SK-N-SH treated with all-trans-retinoic acid at 6 μM for 48 hours (cell line): Measurements from ENCODE around the gene R3HDM2.

Source experiments
- ARNTL ChIP-seq: fragments of 450-650 bp; formaldehyde crosslinking; IDR thresholded peaks from 2 replicates; pipeline ENCODE4 v1.5.0; 2020; ENCODE audit warnings: low read depth, mild to moderate bottlenecking, moderate library complexity, borderline replicate concordance
- PPARA ChIP-seq: fragments of 250-450 bp; sonication (Bioruptor Pico); IDR thresholded peaks from 2 replicates; pipeline ENCODE4 v1.5.0; 2020; ENCODE audit warnings: mild to moderate bottlenecking, borderline replicate concordance
- RARB ChIP-seq: fragments of 250-450 bp; sonication (Bioruptor Pico); IDR thresholded peaks from 2 replicates; pipeline ENCODE4 v1.8.0; 2021; ENCODE audit warnings: mild to moderate bottlenecking, moderate library complexity
- TOX ChIP-seq: fragments of 250-450 bp; sonication (Bioruptor Pico); IDR thresholded peaks from 2 replicates; pipeline ENCODE4 v1.8.0; 2021; ENCODE audit warnings: mild to moderate bottlenecking, moderate library complexity, borderline replicate concordance
- ZFP3 ChIP-seq: fragments of 250-450 bp; sonication (Bioruptor Pico); IDR thresholded peaks from 2 replicates; pipeline ENCODE4 v1.5.0; 2020; ENCODE audit warnings: mild to moderate bottlenecking, moderate library complexity
- ZNF70 ChIP-seq: fragments of 450-650 bp; formaldehyde crosslinking; IDR thresholded peaks from 2 replicates; pipeline ENCODE4 v1.5.0; 2020; ENCODE audit warnings: mild to moderate bottlenecking, moderate library complexity
- ZNF8 ChIP-seq: fragments of 450-650 bp; formaldehyde crosslinking; IDR thresholded peaks from 2 replicates; pipeline ENCODE4 v1.5.0; 2020; ENCODE audit warnings: mild to moderate bottlenecking, moderate library complexity
- TF ChIP-seq, protein P1 (sequence below): fragments of 250-450 bp; sonication (Bioruptor Pico); IDR thresholded peaks from 2 replicates; pipeline ENCODE4 v1.5.1; 2020; ENCODE audit warnings: low read depth, mild to moderate bottlenecking, moderate library complexity
- TF ChIP-seq, protein P2 (sequence below): fragments of 250-450 bp; sonication (Bioruptor Pico); IDR thresholded peaks from 2 replicates; pipeline ENCODE4 v1.8.0; 2020; ENCODE audit warnings: mild to moderate bottlenecking, moderate library complexity, borderline replicate concordance
- TF ChIP-seq, protein P3 (sequence below): fragments of 250-450 bp; sonication (Bioruptor Pico); IDR thresholded peaks from 2 replicates; pipeline ENCODE4 v1.8.0; 2021; ENCODE audit warnings: low read depth, mild to moderate bottlenecking, moderate library complexity, borderline replicate concordance
- TF ChIP-seq, protein P4 (sequence below): fragments of 250-450 bp; sonication (Bioruptor Pico); IDR thresholded peaks from 2 replicates; pipeline ENCODE4 v1.5.1; 2021; ENCODE audit warnings: mild to moderate bottlenecking, moderate library complexity

DNA sequence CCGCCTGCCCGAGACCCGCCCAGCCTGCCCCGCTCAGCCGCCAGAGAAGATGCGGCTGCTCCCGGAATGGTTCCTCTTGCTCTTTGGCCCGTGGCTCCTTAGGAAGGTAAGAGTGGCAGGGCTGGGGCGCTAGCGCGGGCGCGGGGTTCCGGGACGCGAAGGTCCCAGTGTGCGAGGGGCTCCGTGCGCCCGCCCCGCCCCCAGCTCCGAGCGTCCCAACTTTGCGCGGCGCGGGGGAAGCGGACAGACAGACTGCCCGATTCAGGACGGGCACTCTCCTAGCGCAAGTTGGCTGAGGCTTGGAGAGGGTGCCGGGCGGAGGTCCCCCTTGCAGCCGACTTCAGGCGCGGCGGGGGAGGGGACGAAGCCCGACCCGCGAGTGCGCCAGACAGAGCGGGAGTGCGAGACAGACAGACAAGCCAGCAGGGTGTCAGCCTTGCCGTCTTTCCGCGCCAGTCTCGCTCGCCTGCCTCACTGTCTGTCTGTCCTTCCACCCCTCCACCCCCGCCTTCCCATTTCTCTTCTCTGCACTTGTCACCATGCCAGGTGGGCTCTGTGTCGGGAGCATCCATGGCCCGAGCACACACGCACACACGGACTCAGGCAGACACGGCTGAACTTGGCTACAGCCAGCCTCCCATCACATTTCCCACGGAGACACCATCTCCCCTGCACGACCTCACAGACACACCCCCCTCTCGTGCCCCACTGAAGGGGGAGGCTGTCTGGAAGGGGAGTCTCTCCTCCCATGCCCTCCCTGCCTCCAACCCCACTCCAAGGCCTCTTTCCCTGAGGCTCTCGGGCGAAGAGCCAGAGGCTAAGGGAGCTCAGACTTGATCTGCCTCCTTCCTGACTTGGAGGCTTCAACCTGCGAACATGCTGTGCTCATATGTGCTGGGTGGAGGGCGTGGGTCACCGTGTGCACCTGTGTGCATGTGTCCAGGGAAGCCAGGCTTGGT lies 213.6 kb downstream of the R3HDM2 start:
- TF ChIP-seq, protein P1, sequence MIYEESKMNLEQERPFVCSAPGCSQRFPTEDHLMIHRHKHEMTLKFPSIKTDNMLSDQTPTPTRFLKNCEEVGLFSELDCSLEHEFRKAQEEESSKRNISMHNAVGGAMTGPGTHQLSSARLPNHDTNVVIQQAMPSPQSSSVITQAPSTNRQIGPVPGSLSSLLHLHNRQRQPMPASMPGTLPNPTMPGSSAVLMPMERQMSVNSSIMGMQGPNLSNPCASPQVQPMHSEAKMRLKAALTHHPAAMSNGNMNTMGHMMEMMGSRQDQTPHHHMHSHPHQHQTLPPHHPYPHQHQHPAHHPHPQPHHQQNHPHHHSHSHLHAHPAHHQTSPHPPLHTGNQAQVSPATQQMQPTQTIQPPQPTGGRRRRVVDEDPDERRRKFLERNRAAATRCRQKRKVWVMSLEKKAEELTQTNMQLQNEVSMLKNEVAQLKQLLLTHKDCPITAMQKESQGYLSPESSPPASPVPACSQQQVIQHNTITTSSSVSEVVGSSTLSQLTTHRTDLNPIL (CRISPR knock-in tag) = no peak
- TF ChIP-seq ZNF8 (CRISPR knock-in tag) (no peak), RARB (CRISPR knock-in tag) (no peak), ARNTL (no peak), ZFP3 (CRISPR knock-in tag) (no peak), ZNF70 (no peak), PPARA (CRISPR knock-in tag) (no peak), TOX (CRISPR knock-in tag) (no peak)
- TF ChIP-seq, protein P2, sequence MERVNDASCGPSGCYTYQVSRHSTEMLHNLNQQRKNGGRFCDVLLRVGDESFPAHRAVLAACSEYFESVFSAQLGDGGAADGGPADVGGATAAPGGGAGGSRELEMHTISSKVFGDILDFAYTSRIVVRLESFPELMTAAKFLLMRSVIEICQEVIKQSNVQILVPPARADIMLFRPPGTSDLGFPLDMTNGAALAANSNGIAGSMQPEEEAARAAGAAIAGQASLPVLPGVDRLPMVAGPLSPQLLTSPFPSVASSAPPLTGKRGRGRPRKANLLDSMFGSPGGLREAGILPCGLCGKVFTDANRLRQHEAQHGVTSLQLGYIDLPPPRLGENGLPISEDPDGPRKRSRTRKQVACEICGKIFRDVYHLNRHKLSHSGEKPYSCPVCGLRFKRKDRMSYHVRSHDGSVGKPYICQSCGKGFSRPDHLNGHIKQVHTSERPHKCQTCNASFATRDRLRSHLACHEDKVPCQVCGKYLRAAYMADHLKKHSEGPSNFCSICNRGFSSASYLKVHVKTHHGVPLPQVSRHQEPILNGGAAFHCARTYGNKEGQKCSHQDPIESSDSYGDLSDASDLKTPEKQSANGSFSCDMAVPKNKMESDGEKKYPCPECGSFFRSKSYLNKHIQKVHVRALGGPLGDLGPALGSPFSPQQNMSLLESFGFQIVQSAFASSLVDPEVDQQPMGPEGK (CRISPR knock-in tag) = no peak
- TF ChIP-seq, protein P3, sequence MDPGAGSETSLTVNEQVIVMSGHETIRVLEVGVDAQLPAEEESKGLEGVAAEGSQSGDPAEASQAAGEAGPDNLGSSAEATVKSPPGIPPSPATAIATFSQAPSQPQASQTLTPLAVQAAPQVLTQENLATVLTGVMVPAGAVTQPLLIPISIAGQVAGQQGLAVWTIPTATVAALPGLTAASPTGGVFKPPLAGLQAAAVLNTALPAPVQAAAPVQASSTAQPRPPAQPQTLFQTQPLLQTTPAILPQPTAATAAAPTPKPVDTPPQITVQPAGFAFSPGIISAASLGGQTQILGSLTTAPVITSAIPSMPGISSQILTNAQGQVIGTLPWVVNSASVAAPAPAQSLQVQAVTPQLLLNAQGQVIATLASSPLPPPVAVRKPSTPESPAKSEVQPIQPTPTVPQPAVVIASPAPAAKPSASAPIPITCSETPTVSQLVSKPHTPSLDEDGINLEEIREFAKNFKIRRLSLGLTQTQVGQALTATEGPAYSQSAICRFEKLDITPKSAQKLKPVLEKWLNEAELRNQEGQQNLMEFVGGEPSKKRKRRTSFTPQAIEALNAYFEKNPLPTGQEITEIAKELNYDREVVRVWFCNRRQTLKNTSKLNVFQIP (CRISPR knock-in tag) = no peak
- TF ChIP-seq, protein P4, sequence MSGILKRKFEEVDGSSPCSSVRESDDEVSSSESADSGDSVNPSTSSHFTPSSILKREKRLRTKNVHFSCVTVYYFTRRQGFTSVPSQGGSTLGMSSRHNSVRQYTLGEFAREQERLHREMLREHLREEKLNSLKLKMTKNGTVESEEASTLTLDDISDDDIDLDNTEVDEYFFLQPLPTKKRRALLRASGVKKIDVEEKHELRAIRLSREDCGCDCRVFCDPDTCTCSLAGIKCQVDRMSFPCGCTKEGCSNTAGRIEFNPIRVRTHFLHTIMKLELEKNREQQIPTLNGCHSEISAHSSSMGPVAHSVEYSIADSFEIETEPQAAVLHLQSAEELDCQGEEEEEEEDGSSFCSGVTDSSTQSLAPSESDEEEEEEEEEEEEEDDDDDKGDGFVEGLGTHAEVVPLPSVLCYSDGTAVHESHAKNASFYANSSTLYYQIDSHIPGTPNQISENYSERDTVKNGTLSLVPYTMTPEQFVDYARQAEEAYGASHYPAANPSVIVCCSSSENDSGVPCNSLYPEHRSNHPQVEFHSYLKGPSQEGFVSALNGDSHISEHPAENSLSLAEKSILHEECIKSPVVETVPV (CRISPR knock-in tag) = no peak
